Upper lobe of left lung (tissue), 6 donors: ENCODE measurements around the gene DOCK10. TPM values are rescaled to one million over a fixed set of nuclear protein-coding genes. Genes with fewer than 3 reads are reported as not detected.

Experiments
- ATAC-seq, 2 donors: fragments of 200-7000 bp; cut with Tn5 transposase; one replicate each; pipeline ENCODE4 v1.9.1; 2022; ENCODE audit warnings: mild to moderate bottlenecking in 2 of 2, moderate library complexity in 2 of 2; ENCODE audit not compliant: low FRiP score in 2 of 2
- DNase-seq, 2 donors: peaks; one replicate each; pipeline ENCODE4 v3.0.0-alpha.2; 2019 to 2020
- H3K27ac ChIP-seq, 4 donors: fragments of 200-600 bp; sonication (generic); one replicate each; pipeline ENCODE4 v1.5.1; 2016 to 2019
- H3K27me3 ChIP-seq, 4 donors: fragments of 200-600 bp; sonication (generic); one replicate each; pipeline ENCODE4 v1.5.1; 2017 to 2019
- H3K36me3 ChIP-seq, 4 donors: fragments of 200-600 bp; sonication (generic); one replicate each; pipeline ENCODE4 v1.5.1; 2016 to 2019
- H3K4me1 ChIP-seq, 4 donors: fragments of 200-600 bp; sonication (generic); one replicate each; pipeline ENCODE4 v1.5.1; 2018 to 2019
- H3K4me3 ChIP-seq, 4 donors: fragments of 200-600 bp; sonication (generic); one replicate each; pipeline ENCODE4 v1.5.1; 2017 to 2019; ENCODE audit warnings: mild to moderate bottlenecking in 2 of 4, moderate library complexity in 1 of 4
- H3K9me3 ChIP-seq, 4 donors: fragments of 200-600 bp; sonication (generic); one replicate each; pipeline ENCODE4 v1.5.1; 2018 to 2019
- EP300 ChIP-seq, 4 donors: sonication (generic); formaldehyde crosslinking; IDR thresholded peaks; one replicate each; pipeline ENCODE4 v1.5.1; 2017; ENCODE audit warnings: antibody characterized with exemption in 4 of 4, control low read depth in 2 of 4
- POLR2A ChIP-seq, 4 donors: fragments of 450-650 bp; IDR thresholded peaks; one replicate each; pipeline ENCODE4 v1.5.1; 2016 to 2017; ENCODE audit warnings: antibody characterized with exemption in 4 of 4, mild to moderate bottlenecking in 2 of 4
- POLR2AphosphoS5 ChIP-seq, 2 donors: sonication (generic); formaldehyde crosslinking; IDR thresholded peaks; one replicate each; pipeline ENCODE4 v1.5.1; 2017; ENCODE audit warnings: antibody characterized with exemption in 2 of 2
- WGBS, 2 donors: methylation state at CpG; one replicate each; pipeline ENCODE4 v1.1.5; 2017 to 2018; 5-methylcytosine and 5-hydroxymethylcytosine counted together
- total RNA-seq, 6 donors: library from RNA; depleted of rRNA in 4 of 6; stranded (reverse); fragments of >200 nt in 4 of 6; gene quantifications; one replicate each; pipeline versions ENCODE4 v1.1.0 to v1.2.1, GENCODE V29; 2016 to 2021
- TF ChIP-seq, protein P1 (sequence below), 6 experiments: fragments of 450-650 bp in 4 of 6; fragments of 200-600 bp in 2 of 6; sonication (generic) in 2 of 6; IDR thresholded peaks; one replicate each; pipeline ENCODE4 v1.5.1; 2016 to 2019; ENCODE audit warnings: antibody characterized with exemption in 6 of 6
- donor health status: DM: no; HTN: no; CAD: no; lungs with moderate emphysema.
- donor health status: DM: no; HTN: yes; CAD: no; lungs with severe emphysema.

Gene DOCK10
- total RNA-seq, 6 donors from 2014 or later, result 17.6 to 127 (median 39.9) TPM

DNA sequence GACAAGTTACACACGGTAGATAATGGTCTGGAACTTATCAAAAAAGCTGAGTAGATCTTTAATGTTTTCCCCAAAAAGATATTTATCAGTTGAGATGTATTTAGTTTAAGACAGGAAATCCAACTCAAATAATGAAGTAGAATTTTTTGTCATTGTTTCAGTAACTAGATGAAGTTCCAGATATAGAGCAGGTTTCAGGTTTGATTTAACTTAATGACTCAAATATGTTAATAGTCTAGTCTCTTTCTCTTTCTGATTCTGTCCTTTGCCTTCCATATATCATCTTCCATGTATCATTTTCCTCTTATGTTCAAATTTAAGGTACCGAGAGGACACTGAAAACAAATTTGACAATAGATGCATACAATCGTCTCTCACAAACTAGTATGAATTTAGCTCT, 23.6 kb upstream of the DOCK10 start:
- peaks cover 0 to 4% (median 0%) of the 10 kb centered on the region in 4 donors for H3K9me3 ChIP-seq
- DNase-seq (no peak), ATAC-seq (no peak)
- TF ChIP-seq POLR2AphosphoS5 (IDR thresholded peaks at IDR 0.05), result no peak
- TF ChIP-seq, protein P1, sequence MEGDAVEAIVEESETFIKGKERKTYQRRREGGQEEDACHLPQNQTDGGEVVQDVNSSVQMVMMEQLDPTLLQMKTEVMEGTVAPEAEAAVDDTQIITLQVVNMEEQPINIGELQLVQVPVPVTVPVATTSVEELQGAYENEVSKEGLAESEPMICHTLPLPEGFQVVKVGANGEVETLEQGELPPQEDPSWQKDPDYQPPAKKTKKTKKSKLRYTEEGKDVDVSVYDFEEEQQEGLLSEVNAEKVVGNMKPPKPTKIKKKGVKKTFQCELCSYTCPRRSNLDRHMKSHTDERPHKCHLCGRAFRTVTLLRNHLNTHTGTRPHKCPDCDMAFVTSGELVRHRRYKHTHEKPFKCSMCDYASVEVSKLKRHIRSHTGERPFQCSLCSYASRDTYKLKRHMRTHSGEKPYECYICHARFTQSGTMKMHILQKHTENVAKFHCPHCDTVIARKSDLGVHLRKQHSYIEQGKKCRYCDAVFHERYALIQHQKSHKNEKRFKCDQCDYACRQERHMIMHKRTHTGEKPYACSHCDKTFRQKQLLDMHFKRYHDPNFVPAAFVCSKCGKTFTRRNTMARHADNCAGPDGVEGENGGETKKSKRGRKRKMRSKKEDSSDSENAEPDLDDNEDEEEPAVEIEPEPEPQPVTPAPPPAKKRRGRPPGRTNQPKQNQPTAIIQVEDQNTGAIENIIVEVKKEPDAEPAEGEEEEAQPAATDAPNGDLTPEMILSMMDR (IDR thresholded peaks at IDR 0.05), result no peak
- TF ChIP-seq EP300 (IDR thresholded peaks at IDR 0.05), result no peak
- TF ChIP-seq POLR2A (IDR thresholded peaks at IDR 0.05), result no peak
- WGBS, 2 donors, result 74 to 95% methylated on average over 3 of the region's 3 CpGs
- no peak overlapping the region for H3K27ac ChIP-seq
- no peaks in the 10 kb centered on the region for H3K4me1 ChIP-seq
- no peaks in the 10 kb centered on the region for H3K27me3 ChIP-seq
- H3K4me3 ChIP-seq, result no peak overlapping the region
- H3K36me3 ChIP-seq, result no peaks in the 10 kb centered on the region

DNA sequence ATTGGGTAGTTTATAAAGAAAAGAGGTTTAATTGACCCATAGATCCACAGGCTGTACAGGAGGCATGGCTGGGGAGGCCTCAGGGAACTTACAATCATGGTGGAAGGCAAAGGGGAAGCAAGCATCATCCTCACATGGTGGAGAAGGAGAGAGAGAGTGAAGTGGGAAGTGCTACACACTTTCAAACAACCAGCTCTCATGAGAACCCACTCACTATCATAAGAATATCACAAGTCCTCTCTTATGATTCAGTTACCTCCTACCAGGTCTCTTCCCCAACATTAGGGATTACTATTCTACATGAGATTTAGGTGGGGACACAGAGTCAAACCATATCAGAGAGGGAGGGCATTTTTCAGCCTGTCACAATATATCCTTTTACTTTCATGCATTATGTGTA, 22.7 kb upstream of the DOCK10 start:
- Histone ChIP-seq H3K27ac (no peak overlapping the region), H3K4me3 (no peak overlapping the region), H3K9me3 (peaks cover 0 to 4% (median 0%) of the 10 kb centered on the region in 4 donors), H3K27me3 (no peaks in the 10 kb centered on the region), H3K4me1 (no peaks in the 10 kb centered on the region), H3K36me3 (no peaks in the 10 kb centered on the region)
- no peak for TF ChIP-seq EP300 (IDR thresholded peaks at IDR 0.05)
- no peak for DNase-seq
- ATAC-seq, result no peak

DNA sequence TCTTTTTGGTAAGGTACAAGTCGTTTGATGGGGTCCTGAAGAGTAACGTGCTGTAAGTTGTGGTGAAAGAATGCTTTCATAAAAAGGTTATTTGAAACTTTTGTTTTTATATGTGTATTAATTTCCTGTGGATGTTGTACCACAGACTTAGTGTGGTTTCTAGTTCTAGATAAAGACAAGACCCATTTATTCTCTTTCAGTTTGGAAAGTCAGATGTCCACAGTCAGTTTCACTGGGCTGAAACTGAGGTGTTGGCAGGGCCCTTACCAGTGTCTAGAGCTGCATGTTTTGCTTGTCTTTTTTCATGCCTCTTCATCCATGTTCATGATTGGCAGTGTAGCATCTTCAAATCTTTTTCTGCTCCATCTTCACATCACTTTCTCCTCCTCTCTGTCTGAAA, 22.1 kb upstream of the DOCK10 start:
- Histone ChIP-seq H3K9me3 (peaks cover 0 to 4% (median 0%) of the 10 kb centered on the region in 4 donors), H3K4me1 (no peaks in the 10 kb centered on the region), H3K27me3 (no peaks in the 10 kb centered on the region), H3K27ac (no peak overlapping the region), H3K4me3 (no peak overlapping the region), H3K36me3 (no peaks in the 10 kb centered on the region)
- TF ChIP-seq, protein P1 (IDR thresholded peaks at IDR 0.05), result no peak
- TF ChIP-seq EP300 (IDR thresholded peaks at IDR 0.05) (no peak), POLR2A (IDR thresholded peaks at IDR 0.05) (no peak), POLR2AphosphoS5 (IDR thresholded peaks at IDR 0.05) (no peak)
- ATAC-seq (no peak), DNase-seq (no peak)
- WGBS, 2 donors, result 62 to 63% methylated on average over 2 of the region's 2 CpGs

DNA sequence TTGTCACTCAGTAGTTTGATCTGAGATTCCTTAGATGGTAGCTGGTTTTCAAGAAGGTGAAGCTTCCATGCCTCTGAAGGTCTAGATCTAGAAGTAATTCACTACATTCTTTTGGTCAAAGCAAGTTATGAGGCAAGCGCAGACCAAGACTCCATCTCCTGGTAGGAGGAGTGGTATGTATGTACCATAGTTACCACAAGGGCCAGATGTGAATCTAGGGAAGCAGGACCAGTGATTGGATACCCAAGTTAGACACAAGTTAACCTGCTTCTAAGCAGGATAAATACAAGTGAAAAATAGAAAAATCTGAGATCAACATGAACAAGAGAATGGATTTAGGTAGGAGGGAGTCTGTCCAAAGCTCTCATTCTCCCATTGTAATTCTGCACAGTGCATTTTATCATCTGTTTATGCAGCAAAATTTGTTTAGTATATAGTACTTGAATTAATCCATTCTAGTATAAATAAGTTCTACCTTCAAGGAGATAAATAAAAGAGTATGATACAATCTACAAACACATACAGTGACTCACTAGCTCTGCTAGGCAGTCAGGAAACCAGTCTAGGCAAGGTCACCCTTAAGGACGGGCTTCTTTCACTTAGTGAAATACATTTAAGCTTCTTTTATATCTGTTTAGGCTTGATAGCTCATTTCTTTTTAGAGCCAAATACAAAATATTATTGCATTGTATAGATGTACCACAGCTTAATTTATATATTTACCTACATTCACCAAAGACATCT, 14.2 kb upstream of the DOCK10 start:
- H3K9me3 ChIP-seq, result no peaks in the 10 kb centered on the region
- H3K36me3 ChIP-seq, result no peaks in the 10 kb centered on the region
- H3K4me3 ChIP-seq, result no peak overlapping the region
- no peak for TF ChIP-seq EP300 (IDR thresholded peaks at IDR 0.05)
- no peak for TF ChIP-seq POLR2A (IDR thresholded peaks at IDR 0.05)
- TF ChIP-seq, protein P1 (IDR thresholded peaks at IDR 0.05), result no peak
- TF ChIP-seq POLR2AphosphoS5 (IDR thresholded peaks at IDR 0.05), result no peak
- no peaks in the 10 kb centered on the region for H3K27me3 ChIP-seq
- no peak overlapping the region for H3K27ac ChIP-seq
- ATAC-seq (no peak), DNase-seq (no peak)
- WGBS, 2 donors, result 87 to 91% methylated on average over 2 of the region's 2 CpGs
- H3K4me1 ChIP-seq, result no peaks in the 10 kb centered on the region

DNA sequence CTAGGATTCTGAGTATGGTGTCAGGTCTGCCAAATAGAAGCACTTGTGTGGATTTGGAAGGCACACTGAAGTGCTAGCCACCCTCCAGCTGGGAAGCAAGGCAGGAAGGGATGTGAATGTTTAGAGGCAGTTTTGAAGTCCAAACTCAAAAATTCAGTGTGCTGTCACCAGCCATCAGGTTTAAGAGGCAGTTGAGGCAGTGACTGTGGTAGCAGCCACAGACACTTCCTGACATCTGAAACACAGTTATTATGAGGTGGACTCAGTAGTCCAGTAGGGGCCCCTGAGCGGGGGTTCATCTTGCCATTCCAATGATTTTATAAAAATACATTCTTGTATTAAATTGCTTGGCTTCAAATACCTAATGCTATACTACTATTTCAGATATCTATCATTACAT, 13.4 kb upstream of the DOCK10 start:
- H3K36me3 ChIP-seq, result no peaks in the 10 kb centered on the region
- H3K4me3 ChIP-seq, result no peak overlapping the region
- H3K27me3 ChIP-seq, result no peaks in the 10 kb centered on the region
- DNase-seq (no peak), ATAC-seq (no peak)
- 94 to 96% methylated on average over 1 of the region's 1 CpG for whole genome bisulfite sequencing, 2 donors
- TF ChIP-seq EP300 (IDR thresholded peaks at IDR 0.05) (no peak), POLR2A (IDR thresholded peaks at IDR 0.05) (no peak), POLR2AphosphoS5 (IDR thresholded peaks at IDR 0.05) (no peak)
- TF ChIP-seq, protein P1 (IDR thresholded peaks at IDR 0.05), result no peak
- H3K27ac ChIP-seq, result no peak overlapping the region
- no peaks in the 10 kb centered on the region for H3K9me3 ChIP-seq
- H3K4me1 ChIP-seq, result no peaks in the 10 kb centered on the region
